GM23338 (cell line): ENCODE measurements around the gene UBAC2. TPM values are rescaled to one million over a fixed set of nuclear protein-coding genes. Genes with fewer than 3 reads are reported as not detected.

Source experiments
- ATAC-seq: fragments of 200-7000 bp; cut with Tn5 transposase; 3 replicates; pipeline ENCODE4 v1.9.1; 2020
- DNase-seq: peaks from one replicate; pipeline ENCODE4 v3.0.0-alpha.2; 2015; ENCODE audit warnings: low spot score
- H2AFZ ChIP-seq: fragments of 200-600 bp; sonication (generic); 2 replicates; pipeline ENCODE4 v1.8.0; 2016; ENCODE audit warnings: antibody characterized with exemption, mild to moderate bottlenecking, moderate library complexity
- H3F3A ChIP-seq: fragments of 200-600 bp; sonication (generic); replicated peaks from 2 replicates; pipeline ENCODE4 v1.8.0; 2017; ENCODE audit warnings: antibody characterized with exemption, mixed run types, low read depth
- H3K27ac ChIP-seq: fragments of 200-600 bp; sonication (generic); 2 replicates; pipeline ENCODE4 v1.6.1; 2016; ENCODE audit warnings: low read depth
- H3K27me3 ChIP-seq: fragments of 200-600 bp; sonication (generic); 2 replicates; pipeline ENCODE4 v1.8.0; 2016; ENCODE audit warnings: mild to moderate bottlenecking, mixed run types, moderate library complexity; ENCODE audit not compliant: insufficient read depth
- H3K36me3 ChIP-seq: fragments of 200-600 bp; sonication (generic); 2 replicates; pipeline ENCODE4 v1.8.0; 2016; ENCODE audit warnings: mild to moderate bottlenecking; ENCODE audit not compliant: insufficient read depth
- H3K4me1 ChIP-seq: fragments of 200-600 bp; sonication (generic); 2 replicates; pipeline ENCODE4 v1.8.0; 2016; ENCODE audit warnings: mild to moderate bottlenecking, moderate library complexity; ENCODE audit not compliant: insufficient read depth
- H3K4me2 ChIP-seq: fragments of 200-600 bp; sonication (generic); 2 replicates; pipeline ENCODE4 v1.7.1; 2017; ENCODE audit warnings: mixed run types
- H3K4me3 ChIP-seq: fragments of 200-600 bp; sonication (generic); 2 replicates; pipeline ENCODE4 v1.6.1; 2016; ENCODE audit warnings: mixed run types
- H3K79me2 ChIP-seq: fragments of 200-600 bp; sonication (generic); replicated peaks from 2 replicates; pipeline ENCODE4 v1.8.0; 2017; ENCODE audit warnings: mild to moderate bottlenecking; ENCODE audit not compliant: insufficient read depth
- H3K9me2 ChIP-seq: fragments of 200-600 bp; sonication (generic); 2 replicates; pipeline ENCODE4 v1.8.0; 2017; ENCODE audit not compliant: insufficient read depth
- H4K20me1 ChIP-seq: fragments of 200-600 bp; sonication (generic); replicated peaks from 2 replicates; pipeline ENCODE4 v1.8.0; 2017; ENCODE audit warnings: mild to moderate bottlenecking; ENCODE audit not compliant: insufficient read depth
- H3K27ac Mint-ChIP-seq: 2 replicates; pipeline ENCODE4 v1.8.0; 2020; ENCODE audit warnings: inconsistent platforms, mild to moderate bottlenecking, moderate library complexity, mixed read lengths
- H3K27me3 Mint-ChIP-seq: 3 replicates; pipeline ENCODE4 v1.8.0; 2022; ENCODE audit warnings: low read depth, mild to moderate bottlenecking, moderate library complexity, mixed read lengths, inconsistent platforms; ENCODE audit not compliant: insufficient read depth, poor library complexity
- H3K36me3 Mint-ChIP-seq: 3 replicates; pipeline ENCODE4 v1.8.0; 2021; ENCODE audit warnings: low read depth, mild to moderate bottlenecking, inconsistent platforms, moderate library complexity, mixed read lengths
- H3K4me1 Mint-ChIP-seq: 3 replicates; pipeline ENCODE4 v1.8.0; 2020; ENCODE audit warnings: mild to moderate bottlenecking, inconsistent platforms, mixed read lengths
- H3K4me3 Mint-ChIP-seq: 3 replicates; pipeline ENCODE4 v1.8.0; 2021; ENCODE audit warnings: moderate library complexity, mild to moderate bottlenecking, inconsistent platforms, mixed read lengths
- H3K9me3 Mint-ChIP-seq: 3 replicates; pipeline ENCODE4 v1.8.0; 2020; ENCODE audit warnings: moderate library complexity, mild to moderate bottlenecking, inconsistent platforms, mixed read lengths
- CTCF ChIP-seq, 2 experiments: fragments of 200-600 bp in 1 of 2; sonication (generic) in 1 of 2; conservative IDR thresholded peaks; 2 replicates each; pipeline versions ENCODE4 v1.5.1 to v1.6.1; 2016 to 2017; ENCODE audit warnings: antibody characterized with exemption in 2 of 2, low read depth in 2 of 2, mild to moderate bottlenecking in 2 of 2, moderate library complexity in 1 of 2
- REST ChIP-seq: IDR thresholded peaks from one replicate; pipeline ENCODE4 v1.6.1; 2018; ENCODE audit warnings: antibody characterized with exemption; ENCODE audit not compliant: unreplicated experiment
- ZNF462 ChIP-seq: fragments of 250-450 bp; sonication (Bioruptor Pico); IDR thresholded peaks from 2 replicates; pipeline ENCODE4 v1.5.0; 2020; ENCODE audit warnings: mild to moderate bottlenecking, moderate library complexity
- polyA plus RNA-seq: library from polyadenylated mRNA; unstranded; fragments of >200 nt; fragmentation: Nextera tagmentation; extraction: Ambion mirVana; gene quantifications from 2 replicates; pipeline ENCODE4 v1.2.1, GENCODE V29; 2016
- total RNA-seq: library from RNA; depleted of rRNA; stranded (reverse); fragments of >200 nt; shearing (Covaris generic); gene quantifications from 2 replicates; pipeline ENCODE4 v1.2.3, GENCODE V29; 2014

Gene UBAC2
- total and polyA plus RNA-seq, 2 experiments from 2014 or later = 37.9 to 76.9 TPM

DNA sequence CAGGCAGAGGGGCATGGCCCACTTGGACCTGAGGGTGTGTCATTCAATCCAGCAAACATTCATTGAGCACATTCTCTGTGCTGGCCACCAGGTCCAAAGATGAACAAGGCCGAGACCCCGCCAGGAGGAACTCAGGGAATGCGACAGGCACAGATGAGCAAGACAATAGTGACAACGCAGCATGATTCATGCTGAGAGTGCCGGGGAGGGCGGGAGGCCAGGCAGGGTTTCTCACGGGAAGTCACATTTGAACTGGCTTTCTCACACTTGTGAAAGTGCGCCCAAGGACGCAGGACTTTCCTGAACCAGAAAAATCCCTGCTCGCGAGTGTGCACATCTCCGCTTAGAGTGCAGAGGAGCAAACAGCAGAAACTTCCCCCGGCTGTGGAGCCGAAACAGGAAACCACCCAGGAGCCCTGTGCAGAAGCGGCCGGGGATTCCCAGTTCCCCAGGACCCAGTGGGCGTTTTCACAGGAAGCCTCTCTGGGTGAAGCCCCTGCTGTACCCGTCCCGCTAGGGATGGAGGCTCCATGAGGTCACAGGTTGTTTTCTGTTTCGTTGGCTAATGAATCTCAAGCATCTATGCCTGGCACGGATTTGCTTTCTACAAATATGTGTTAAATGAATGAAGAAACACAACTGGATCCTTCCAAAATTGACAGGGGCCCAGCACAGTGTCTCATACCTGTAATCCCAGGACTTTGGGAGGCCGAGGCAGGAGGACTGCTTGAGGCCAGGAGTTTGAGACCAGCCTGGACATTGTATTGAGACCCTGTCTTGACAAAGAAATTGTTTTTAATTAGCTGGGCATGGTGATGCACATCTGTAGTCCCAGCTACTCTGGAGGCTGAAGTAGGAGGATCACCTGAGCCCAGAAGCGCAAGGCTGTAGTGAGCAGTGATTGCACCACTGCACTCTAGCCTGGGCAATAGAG lies 232.2 kb downstream of the UBAC2 start:
- no peaks in the 10 kb centered on the region for H4K20me1 ChIP-seq
- peak overlapping the region; percentile 4; the same call in 1 of the 2 replicates for H2AFZ ChIP-seq
- H3K36me3 ChIP-seq = no peaks in the 10 kb centered on the region
- H3K9me3 Mint-ChIP-seq = no peaks in the 10 kb centered on the region; the same call in 2 of the 3 replicates
- H3K4me1 Mint-ChIP-seq = peaks cover 17% of the 10 kb centered on the region
- ATAC-seq (peak; percentile 55), DNase-seq (peak; percentile 77)
- H3K27me3 Mint-ChIP-seq = peaks cover 6% of the 10 kb centered on the region
- no peak overlapping the region; the same call in 2 of the 3 replicates for H3K4me3 Mint-ChIP-seq
- H3K4me2 ChIP-seq = peak overlapping the region; percentile 7; the same call in 1 of the 2 replicates
- H3K79me2 ChIP-seq = no peaks in the 10 kb centered on the region
- H3K4me1 ChIP-seq = no peaks in the 10 kb centered on the region; the same call in none of the 2 replicates
- no peak overlapping the region for H3K4me3 ChIP-seq
- no peaks in the 10 kb centered on the region; the same call in 1 of the 2 replicates for H3K9me2 ChIP-seq
- H3F3A ChIP-seq = 0 out of 2 replicates have a peak, but pooled peaks cover 7% of the 10 kb centered on the region
- H3K27me3 ChIP-seq = no peaks in the 10 kb centered on the region
- no peak for TF ChIP-seq CTCF (conservative IDR thresholded peaks at IDR 0.05; ENCODE audit: low read depth in 2 of 2)
- no peak for TF ChIP-seq REST
- peak; percentile 56; the same call in 1 of the 2 replicates for TF ChIP-seq ZNF462 (CRISPR knock-in tag)
- H3K36me3 Mint-ChIP-seq = no peaks in the 10 kb centered on the region; the same call in 2 of the 3 replicates
- no peak overlapping the region for H3K27ac Mint-ChIP-seq
- H3K27ac ChIP-seq = no peak overlapping the region
